Astrocyte of the spinal cord (primary cell): ENCODE data around the gene WIZ.
"Not testable (repeated sequence)": the region's sequence is repeated elsewhere in the genome, so short reads cannot be mapped to it uniquely, and the experiment has no call there.

Experiments
- DNase-seq: peaks from one replicate; pipeline ENCODE4 v3.0.0; 2011; ENCODE audit warnings: low read depth, low spot score
- H3K4me3 ChIP-seq: 2 replicates; pipeline ENCODE4 v1.5.1; 2011; ENCODE audit warnings: low read depth, mild to moderate bottlenecking, low read length, moderate library complexity
- in situ Hi-C: cut with HindIII; loops from 2 replicates; pipeline ENCODE4 v1.10.0; 2017; ENCODE audit warnings: low sequenced_read_pairs
- TF ChIP-seq, protein P1 (sequence below): IDR thresholded peaks from 2 replicates; pipeline ENCODE4 v1.5.1; 2012; ENCODE audit warnings: low read depth, mild to moderate bottlenecking, low read length, inconsistent platforms

The WIZ gene

DNA sequence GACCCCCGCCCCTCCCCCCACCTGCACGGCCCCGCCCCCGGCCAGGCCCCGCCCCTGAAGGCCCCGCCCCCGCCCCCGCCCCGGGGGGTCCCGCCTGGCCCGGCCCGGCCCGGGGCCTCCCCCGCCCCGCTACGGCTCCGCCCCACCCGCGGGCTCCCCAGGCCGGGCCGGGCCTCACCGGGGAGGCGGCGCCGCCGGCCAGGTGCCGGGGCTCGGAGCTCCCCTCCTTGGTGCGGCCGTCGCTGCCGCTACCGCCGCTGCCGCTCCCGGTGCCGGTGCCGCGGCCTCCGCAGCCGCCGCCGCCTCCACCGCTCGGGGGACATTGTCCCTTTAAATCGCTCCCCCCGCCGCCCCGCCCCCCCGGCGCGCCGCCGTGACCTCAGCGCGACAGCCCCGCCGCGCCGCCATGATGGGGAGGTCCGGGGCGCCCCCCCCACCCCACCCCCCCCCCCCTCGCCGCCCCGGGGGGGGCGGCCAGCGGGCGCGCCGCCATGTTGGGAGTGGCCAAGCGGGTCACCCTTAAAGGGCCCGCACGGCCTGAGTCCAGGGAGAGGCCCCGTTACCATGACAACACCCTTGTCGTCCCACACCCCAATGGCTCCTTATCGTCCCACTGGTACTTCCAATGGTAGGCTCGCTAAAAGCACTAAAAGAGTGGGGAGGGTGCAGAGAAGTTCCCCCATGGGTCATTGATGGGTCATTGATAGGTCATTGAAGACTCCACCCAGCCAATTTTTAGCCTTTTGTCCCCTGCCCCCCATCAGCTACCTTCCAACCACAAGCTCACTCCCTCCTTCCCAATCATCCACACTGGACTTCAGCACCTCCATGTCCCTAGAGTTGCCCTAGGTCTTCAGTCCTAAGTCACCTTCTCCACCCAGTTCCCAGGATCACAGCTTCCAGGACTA, at the start of gene WIZ:
Gene WIZ (minus strand): TSS at position 337 of the 908 bp plus-strand sequence. CDS start 1,649 bp downstream, outside the sequence.
- H3K4me3 ChIP-seq: peak within 1 kb of the TSS; percentile 57
- in situ Hi-C loops: no loop called here
- peak; percentile 74 for DNase-seq
- TF ChIP-seq, protein P1, sequence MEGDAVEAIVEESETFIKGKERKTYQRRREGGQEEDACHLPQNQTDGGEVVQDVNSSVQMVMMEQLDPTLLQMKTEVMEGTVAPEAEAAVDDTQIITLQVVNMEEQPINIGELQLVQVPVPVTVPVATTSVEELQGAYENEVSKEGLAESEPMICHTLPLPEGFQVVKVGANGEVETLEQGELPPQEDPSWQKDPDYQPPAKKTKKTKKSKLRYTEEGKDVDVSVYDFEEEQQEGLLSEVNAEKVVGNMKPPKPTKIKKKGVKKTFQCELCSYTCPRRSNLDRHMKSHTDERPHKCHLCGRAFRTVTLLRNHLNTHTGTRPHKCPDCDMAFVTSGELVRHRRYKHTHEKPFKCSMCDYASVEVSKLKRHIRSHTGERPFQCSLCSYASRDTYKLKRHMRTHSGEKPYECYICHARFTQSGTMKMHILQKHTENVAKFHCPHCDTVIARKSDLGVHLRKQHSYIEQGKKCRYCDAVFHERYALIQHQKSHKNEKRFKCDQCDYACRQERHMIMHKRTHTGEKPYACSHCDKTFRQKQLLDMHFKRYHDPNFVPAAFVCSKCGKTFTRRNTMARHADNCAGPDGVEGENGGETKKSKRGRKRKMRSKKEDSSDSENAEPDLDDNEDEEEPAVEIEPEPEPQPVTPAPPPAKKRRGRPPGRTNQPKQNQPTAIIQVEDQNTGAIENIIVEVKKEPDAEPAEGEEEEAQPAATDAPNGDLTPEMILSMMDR: no peak

DNA sequence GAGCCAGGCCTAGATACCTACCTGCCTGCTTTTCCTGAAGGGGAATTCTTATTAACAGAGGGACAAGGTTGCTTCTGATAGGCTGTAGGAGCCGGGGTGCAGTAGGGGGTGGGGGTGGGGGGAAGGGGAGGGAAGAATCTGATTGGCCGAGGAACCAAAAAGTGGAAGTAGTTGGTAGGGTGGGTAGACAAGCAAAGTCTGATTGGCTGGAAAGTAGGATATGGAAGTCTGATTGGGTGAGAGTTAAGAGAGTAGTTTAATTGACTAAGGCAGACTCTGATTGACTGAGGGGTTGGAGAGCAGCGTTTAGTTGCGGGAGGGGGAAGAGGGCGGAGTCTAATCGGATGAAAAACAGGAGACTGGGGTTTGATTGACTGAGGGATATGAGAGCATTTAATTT, 49.2 kb upstream of the WIZ start:
- no peak overlapping the region for H3K4me3 ChIP-seq
- TF ChIP-seq, protein P1: no peak
- no peak for DNase-seq
- in situ Hi-C loops: no loop called here

DNA sequence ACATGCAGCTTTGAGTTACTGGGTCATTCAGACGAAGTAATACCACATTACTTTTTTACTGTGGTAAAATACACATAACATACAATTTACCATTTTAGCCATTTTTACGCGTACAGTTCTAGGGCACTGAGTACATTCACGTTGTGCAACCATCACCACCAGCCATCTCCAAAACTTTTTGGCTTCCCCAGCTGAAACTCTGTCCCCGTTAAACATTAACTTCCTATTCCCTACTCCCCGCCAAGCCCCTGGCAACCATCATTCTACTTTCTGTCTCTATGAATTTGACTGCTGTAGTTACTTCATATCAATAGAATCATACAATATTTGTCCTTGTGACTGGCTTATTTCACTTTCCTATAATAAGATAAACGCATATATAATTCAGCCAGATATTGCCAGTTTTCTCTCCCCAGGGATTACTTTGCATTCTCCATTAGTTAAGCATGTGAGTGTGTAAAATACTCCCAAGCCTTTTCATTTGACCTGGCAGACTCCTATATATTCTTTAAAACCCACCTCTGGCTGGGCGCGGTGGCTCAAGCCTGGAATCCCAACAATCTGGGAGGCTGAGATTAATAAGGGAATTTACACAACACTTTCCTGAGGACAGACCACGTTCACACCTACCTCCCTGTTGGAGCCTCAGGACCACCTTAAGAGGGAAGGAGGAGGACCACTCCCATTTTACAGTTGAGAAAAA, 48.6 kb upstream of the WIZ start:
- H3K4me3 ChIP-seq: no peak overlapping the region
- TF ChIP-seq, protein P1: no peak
- in situ Hi-C loops: no loop called here
- DNase-seq: no peak

DNA sequence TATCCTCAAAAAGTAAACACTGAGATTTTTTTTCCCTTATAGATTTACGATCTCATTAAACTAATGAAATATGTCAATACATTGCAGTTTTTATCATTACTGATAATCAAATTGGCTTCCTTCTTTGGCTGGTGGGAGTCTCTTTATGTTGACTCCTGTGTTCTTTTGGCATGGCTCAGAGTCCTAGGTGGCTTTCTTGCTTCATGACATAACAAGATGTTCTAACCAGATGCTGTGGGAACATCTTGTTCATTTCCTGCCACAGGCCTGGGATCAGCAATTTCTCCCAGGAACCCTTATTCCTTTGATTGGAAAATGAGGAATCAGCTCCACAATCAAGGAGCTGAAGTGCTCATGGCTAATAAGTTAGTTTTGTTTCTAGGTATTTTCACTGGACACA, 45.4 kb upstream of the WIZ start:
- no peak for DNase-seq
- in situ Hi-C loops: no loop called here
- TF ChIP-seq, protein P1: no peak
- H3K4me3 ChIP-seq: no peak overlapping the region

DNA sequence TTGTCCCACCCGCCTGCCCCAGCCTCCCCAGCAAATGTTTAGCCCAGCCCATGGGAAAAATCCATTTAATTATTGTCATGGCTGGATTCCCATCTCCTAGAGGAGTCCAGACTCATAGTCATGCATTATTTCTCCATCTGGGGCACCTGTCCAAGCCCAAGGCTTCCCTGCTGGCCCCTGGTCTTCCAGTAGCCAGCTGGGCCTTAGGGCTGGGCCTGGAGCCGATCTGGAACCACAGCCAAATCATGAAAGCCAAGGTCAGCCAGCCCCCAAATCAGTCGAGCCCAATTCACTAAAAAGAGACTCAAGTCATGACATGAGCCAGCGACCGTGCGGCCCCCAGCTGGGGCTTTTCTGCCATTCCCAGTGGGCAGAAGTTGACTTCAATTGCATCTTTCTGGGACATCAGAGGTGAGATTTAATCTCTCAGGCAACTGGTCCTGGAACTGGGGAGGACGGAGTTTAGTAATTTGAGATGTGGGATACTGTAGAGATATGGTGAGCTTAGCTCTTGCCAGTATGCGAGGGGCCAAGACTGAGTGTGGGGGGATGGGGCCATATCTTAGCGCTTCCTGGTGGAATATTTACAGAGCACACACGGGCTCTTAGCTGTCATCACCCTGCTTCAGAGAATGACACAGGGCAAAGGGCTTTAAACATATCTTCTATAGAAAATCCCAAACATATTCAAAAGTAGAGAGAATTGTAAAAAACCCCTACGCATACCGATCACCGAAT, 38.9 kb upstream of the WIZ start:
- TF ChIP-seq, protein P1: no peak
- H3K4me3 ChIP-seq: no peak overlapping the region
- in situ Hi-C loops: no loop called here
- no peak for DNase-seq

DNA sequence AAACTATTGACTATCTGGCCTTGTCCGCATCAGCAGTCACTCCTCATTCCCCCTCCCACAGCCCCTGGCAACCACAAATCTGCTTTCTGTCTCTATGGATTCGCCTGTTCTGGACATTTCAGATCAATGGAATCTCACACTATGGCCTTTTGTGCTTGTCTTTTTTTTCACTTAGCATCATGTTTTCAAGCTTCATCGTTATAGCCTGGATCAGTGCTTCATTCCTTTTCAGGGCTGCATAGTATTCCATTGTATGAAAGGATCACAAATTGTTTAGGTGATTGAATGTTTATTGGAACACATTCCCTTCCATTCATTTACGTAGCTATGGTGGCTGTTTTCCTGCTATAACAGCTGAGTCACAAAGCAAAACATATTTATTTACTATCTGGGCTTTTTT, 37.3 kb upstream of the WIZ start:
- TF ChIP-seq, protein P1: no peak
- DNase-seq: no peak
- in situ Hi-C loops: no loop called here

DNA sequence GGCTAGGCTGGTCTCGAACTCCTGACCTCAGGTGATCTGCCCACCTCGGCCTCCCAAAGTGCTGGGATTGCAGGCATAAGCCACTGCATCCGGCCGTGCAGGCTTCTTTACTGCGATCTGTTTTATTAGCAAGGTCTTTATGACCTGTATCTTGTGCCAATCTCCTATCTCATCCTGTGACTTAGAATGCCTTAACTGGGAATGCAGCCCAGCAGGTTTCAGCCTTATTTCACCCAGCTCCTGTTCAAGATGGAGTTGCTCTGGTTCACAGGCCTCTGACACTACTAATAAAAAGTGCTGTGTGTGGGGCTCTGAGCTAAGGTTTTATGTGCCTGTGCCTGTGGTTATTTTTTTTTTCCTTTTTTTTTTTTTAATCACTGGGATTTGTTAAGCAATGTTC, 36.0 kb upstream of the WIZ start:
- H3K4me3 ChIP-seq, DNase-seq, in situ Hi-C loops: not testable (repeated sequence)

More for the DNA sequence above, 37.3 kb upstream of the WIZ start:
- no peak overlapping the region for H3K4me3 ChIP-seq

- H3K4me3 ChIP-seq, DNase-seq, in situ Hi-C loops: not testable (repeated sequence)
Observed at GRCh38 chr19:15480996-15481395, 31.2 kb upstream of the WIZ start.
